ENCODE results near the gene ITGB1.
"Not testable (repeated sequence)": the region's sequence is repeated elsewhere in the genome, so short reads cannot be mapped to it uniquely, and the experiment has no call there.

The ITGB1 gene

DNA sequence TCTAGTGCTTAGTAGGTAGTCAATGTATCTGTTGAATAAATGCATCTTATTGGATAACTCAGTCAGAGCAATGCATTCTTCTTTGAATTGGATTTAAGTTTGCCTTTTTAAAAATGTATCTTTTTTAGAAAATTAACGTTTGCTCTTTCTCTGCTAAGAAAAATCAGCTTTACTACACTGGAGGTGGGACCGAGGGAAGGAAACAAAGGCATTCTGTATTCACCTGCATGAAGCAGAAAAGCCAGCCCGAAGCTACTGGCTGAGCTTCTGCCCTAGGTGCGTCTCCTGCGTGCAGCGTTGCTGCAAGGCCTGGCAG lies 22.2 kb upstream of the ITGB1 start:
- no peak for DNase-seq

DNA sequence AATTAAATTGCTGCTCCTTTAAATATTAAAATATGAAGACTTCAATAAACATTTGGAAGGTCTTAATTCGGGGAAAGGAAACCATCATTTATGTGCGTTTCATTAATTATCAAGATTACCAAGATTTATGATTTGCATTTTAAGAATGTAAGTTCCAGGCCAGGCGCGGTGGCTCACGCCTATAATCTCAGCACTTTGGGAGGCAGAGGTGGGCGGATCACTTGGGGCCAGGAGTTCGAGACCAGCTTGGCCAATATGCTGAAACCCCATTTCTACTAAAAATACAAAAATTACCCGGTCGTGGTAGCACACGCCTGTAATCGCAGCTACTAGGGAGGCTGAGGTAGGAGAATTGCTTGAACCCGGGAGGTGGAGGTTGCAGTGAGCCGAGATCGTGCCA lies 21.7 kb upstream of the ITGB1 start:
- DNase-seq: not testable (repeated sequence)

DNA sequence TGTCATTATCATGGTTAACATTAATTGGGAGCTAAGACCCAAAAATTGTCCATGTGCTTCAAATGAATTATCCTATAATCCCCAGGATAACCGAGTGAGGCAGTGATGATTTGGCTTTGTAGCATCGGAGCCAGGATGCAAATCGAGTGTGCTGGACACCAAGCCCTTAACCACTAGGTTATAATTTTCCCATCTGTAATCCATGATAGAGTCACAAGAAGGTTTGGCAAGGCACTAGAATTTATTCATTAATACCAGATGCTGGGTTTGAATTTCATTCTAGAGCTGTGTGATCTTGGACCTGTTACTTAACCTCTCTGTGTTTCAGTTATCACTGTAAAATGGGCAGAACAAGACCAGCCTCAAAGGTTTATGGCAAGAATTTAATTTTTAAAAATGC lies 21.0 kb upstream of the ITGB1 start:
- DNase-seq: no peak

DNA sequence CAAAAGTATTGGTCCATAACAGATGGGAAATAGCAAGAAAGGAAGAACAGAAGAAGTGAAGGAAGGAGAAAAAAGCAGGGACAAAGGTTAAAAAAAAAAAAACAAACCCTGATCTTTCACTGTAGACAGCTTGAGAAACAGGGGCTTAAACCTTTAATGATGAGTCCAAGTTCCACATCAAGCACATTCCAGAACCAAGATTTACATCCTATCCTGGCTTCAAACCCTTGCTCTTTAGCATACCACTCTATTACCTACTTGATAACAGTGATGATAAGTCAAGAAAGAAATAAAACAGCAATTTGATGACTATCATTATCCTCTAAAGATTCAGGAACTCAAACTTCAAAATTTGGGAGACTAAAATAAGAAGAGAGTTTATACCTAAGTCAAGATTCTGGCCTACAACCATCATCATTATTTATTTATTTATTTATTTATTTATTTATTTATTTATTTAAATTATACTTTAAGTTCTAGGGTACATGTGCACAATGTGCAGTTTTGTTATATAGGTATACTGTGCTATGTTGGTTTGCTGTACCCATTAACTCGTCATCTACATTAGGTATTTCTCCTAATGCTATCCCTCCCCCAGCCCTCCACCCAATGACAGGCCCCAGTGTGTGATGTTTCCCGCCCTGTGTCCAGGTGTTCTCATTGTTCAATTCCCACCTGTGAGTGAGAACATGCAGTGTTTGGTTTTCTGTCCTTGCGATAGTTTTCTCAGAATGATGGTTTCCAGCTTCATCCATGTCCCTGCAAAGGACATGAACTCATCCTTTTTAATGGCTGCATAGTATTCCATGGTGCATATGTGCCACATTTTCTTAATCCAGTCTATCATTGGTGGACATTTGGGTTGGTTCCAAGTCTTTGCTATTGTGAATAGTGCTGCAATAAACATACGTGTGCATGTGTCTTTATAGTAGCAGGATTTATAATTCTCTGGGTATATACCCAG lies 20.1 kb upstream of the ITGB1 start:
- DNase-seq: not testable (repeated sequence)

DNA sequence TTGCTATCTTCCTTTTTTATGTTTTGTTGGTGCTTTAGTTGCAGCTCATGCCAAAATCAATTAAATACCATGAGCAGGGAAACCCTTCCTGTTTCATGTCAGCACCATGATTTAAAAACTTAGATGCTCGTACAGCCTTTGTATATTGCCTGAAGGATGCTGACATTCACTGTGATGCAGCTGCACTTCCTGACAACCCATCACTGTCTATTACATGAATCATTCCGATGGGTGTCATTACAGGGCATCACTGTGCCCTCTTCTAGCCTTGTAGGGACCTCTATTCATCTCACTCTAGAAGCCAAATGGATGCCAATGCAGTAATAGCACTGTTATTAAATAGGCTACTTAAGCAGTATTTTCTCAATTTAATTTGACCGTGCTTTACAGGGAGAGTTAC lies 18.3 kb upstream of the ITGB1 start:
- DNase-seq: no peak

DNA sequence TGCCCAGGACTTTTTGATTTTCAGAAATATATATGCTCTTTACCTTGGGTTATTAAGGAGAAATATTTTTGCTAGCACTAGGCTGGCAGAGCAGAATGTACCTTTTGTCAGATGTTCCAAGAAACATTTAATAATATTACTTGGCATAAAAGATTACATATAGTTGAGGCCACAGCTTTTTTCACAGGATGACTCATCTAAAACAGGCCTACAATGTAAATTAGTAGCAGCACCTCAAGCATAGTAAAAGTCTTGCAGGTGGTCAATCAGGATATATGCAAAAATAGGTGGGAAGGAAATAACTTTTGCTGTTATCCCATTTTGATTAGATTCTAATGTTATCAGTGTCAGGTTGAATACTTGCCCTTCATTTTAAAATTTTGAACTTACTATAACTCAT lies 14.9 kb upstream of the ITGB1 start:
- no peak for DNase-seq

DNA sequence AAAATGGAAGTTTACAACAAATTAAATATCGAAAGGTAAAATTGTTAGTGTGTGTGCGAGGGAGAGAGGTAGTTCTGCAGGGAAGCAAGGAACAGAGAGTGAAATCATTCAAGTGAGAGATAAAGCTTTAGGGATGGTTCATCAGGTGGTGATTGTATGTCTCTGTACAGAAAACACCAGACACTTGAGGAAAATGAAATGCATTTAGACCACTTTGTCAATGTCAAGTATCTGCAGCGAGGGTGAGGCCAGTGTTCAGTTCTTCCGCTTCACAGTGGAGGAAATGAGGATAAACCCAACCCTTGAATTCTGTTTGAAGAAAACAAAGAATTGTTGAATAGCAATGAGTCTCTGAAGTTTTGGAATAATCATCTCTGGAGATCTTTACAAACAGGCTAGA lies 14.4 kb upstream of the ITGB1 start:
- DNase-seq: no peak

DNA sequence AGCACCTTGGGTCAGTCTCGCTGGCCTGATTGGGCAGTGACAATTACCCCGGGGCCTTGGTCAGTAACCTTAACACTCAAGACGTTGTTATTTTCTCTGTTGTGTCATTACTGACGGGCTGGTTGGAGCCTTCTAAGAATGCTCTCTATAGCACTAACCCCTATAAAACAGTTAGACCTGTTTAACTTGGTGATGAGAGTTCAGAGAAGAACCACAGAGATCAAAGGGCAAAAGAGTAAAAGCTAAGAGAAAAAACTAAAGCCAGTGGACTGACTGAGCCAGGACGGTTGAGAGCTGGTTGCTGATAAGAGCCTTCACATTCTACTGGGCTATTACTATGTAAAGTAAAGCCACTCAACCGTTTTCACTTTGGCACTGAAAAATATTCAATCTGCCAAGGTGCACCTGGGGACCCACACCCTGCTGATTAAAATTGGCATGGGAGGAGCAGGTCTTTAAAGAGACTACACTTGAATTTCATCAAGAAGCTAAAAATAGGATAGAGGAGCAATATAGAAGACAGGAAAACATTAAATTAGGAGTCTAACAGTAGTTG lies 13.6 kb upstream of the ITGB1 start:
- no peak for DNase-seq

DNA sequence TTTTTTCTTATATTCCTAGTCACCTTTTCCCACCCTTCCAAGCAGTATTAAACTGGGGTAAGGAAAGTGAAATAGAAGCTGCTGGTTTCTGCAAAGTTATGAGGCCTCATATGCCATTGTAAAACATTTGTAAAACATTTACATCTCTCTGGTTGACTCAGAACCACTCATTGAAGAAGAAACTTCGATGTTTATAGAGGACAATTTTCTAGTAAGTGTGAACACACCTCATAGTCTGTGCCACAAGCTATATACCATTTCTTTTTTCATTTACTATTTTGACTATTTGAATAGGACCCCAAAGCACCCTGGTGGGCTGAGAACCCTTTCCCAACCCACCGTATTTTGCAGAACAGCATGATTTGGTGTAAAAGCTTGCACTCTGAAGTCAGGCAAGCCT lies 12.9 kb upstream of the ITGB1 start:
- no peak for DNase-seq

DNA sequence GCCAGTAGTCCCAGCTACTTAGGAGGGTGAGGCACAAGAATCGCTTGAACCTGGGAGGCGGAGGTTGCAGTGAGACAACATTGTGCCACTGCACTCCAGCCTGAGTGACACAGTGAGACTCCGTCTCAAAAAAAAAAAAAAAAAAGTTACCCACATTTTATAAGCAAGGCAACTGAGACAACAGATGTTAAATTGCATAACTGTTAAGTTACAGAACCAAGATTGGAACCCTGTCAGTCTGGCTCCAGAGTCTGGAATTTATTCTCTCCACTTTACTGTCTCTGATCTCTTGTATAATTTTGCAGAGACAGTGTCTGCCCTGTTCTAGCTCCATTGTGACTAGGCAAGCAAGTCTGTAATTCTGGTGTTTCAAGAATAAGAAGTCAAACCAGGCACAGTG lies 6.2 kb upstream of the ITGB1 start:
- DNase-seq: no peak

DNA sequence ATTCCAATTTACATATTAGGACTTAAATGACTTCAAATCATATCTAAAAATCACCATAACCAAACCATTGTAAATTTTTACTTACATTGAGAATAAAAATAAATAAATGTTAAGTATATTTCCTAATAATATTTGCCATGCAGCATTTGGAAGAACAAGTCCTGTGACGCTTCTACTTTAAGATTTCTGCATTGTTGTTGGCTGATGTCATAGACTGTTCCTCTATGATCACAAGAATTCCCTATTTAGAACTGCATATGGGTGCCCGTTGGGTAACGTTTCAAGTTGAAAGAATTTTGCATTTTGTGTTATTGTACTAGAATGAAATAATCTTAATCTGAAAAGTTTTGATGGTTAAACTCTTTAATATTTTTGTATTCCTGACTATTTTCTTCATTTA lies 5.1 kb upstream of the ITGB1 start:
- DNase-seq: no peak

DNA sequence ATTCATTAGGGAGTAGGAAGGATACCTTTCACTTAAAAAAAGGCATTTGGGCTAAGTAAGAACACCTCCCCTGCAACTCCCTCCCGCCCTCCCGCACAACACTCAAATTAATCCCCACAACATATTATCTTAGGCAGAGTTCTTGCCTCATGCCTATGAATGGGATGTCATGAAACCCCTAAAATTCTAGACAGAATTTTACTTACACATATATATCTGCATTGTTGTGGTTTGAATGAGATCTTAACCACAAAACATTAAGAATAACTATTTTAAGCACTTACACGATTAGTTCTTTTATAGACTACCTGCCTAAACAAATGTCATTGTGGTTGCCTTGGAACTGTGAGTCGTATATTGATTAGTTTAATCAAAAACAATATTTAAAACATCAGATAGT lies 4.5 kb upstream of the ITGB1 start:
- no peak for DNase-seq

DNA sequence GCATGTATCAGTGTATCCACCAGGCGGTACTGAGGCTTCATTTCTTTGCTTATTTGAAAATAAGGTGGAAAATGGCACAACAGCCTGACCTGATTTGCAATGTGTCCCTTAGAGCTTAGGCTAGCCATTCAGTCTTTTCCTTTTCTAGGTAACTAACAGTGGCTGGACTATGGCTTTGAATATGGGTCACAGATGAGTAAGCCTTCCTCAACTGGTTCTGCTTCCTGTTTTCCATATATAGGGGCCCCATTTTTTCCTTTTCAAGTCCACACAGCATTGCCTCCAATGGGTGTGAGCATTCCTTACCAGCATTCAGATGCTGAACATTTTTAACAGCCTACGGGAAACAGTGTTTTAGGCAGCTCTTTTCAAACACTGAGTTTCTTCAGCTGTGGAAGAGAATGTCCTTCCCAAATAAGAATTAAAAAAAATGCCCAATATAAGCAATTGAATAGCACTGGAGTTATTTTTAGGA lies 3.9 kb upstream of the ITGB1 start:
- no peak for DNase-seq

DNA sequence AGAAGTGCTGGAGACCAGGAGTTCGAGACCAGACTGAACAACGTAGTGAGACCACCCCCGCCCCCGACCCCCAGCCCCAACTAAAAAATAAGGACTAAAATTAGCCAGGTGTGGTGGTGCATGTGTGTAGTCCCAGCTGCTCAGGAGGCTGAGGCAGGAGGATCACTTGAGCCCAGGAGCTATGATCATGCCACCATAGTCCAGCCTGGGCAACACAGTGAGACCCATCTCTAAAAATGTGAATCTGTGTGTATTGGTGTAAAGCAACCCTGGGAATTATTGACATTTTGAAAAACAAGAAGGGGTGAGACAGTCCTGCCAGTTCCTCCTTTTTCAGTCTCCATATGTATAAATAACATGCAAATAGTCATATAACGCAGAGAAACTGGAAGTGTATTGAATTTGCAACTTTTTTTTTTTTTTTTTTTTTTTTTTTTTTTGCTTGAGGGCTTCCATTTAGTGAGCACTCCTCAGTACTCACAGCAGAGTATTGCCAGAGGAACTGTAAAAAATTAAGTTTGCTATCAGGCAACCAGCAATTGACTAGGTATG lies 3.4 kb upstream of the ITGB1 start:
- DNase-seq: no peak

DNA sequence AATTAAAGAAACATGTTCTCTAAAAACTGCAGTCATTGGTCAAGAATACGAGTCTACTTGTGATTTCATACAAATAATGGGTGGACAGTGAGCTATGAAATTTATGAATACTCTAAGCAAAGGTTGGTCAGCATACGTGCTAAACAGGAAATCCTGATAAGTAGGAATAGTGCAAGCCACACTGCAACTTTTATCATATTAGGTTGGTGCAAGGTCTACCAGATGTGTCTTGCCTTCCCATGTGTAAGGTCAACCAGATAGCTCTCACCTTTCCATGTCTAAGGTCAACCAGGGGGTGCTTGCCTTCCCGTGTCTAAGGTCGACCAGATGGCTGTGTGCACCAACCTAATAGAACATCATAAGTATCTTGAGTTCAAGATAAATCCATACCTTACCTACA lies 2.0 kb upstream of the ITGB1 start:
- no peak for DNase-seq

DNA sequence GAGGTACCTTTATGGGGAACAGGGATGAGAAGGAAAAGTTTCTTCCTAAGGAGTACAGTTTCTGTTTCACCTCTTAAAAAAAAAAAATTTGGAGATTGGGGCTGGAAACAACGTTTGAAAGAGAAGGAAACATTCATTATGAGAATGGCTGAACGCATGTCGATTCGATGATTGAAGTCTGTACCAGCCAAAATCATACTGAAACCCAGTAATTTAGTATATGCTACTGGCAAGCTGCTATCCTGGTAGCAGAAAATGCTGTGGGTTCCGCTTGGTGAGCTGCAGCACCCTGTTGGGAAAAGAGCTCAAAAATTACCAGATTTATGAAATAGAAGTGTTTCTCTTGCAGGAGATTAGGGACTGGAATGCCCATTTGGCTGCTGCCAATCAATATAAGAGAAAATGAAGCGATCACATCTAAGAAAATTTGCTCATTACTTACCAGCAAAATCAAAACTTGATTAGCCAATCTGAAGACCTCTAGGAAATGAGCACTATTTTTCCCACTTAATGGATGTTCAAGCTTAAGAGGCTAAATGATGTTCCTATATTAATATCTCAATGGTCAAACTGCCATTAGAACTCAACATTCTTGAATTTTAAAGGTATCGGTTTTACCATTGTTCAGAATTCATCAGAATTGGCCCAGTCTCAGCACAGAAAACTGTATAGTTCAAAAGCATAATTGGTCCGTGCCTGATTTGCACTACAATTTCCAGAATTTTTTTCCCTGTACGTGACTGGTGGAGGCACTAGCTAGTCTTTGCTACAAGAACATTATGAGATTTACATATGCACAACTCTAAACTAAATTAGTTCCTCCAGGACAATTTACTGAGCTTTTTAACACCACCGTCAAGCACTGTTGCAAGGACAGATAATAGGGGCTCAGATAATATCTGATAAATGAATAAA lies 1.2 kb upstream of the ITGB1 start:
- no peak for DNase-seq

DNA sequence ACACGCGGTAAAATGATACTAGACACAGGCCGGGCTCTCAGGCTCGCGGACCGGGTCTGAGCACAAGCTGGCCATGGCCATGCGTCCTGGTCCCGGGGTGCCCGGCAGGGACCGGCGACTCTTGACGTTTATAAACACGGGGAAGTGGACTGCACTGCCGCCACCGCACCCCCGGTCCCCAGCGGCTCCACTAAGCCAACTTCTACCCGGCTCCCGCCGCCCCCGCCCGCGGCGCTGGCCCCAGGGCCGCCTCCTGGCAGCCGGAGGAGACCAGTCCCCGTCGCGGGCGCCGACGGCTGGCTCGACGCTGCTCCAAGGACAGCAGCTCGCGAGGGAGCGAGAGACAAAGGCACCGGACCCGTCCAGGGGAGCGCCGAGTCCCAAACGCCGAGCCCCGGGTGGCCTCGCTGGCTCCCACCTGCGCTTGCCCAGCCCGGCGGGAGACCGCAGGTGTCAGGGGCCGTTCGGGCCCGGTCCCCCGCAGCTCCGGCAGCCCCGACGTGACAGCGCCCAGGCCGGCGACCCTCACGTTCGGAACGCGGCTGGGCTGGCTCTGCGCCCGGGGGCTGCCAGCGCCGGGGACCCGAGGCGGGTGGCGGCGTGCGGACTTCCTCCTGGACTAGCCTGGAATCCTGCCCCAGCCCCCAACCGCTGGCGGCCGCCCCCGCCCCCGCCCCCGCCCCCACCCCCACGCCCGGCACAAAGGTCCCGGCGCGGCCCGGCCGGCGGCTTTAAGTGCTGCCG lies 517 bp downstream of the ITGB1 start:
- DNase-seq: no peak

DNA sequence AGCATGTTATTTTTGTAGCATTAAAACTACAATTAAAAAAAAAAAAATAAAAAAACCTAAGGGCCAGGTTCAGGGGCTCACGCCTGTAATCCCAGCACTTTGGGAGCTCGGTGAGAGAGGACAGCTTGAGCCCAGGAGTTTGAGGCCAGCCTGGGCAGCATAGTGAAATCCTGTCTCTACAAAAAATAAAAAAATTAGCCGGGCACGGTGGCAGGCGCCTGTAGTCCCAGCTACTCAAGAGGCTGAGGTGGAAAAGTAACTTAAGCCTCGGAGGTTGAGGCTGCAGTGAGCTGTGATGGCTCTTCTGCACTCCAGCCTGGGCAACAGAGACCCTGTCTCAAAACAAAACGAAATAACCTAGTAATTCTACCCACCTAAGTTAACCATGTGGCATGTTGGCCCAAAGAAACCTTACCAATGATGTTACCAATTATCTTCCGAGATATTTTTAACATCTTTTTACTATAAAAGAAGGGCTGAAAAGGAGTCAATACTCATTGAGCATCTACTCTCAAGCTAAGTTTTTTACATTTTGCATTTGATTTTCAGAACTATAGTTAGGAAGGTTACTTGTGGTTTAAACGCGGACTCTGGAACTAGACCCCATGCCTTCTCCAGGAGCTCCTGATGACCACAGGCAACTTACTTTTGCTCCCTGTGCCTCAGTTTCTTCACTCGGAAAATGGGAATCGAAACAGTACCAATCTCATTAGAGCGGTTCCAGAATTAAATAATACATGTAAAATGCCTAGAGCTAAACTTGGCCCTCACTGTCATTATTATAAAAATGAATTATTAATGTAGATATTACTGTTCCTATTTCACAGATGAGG lies 1.4 kb downstream of the ITGB1 start:
- no peak for DNase-seq

DNA sequence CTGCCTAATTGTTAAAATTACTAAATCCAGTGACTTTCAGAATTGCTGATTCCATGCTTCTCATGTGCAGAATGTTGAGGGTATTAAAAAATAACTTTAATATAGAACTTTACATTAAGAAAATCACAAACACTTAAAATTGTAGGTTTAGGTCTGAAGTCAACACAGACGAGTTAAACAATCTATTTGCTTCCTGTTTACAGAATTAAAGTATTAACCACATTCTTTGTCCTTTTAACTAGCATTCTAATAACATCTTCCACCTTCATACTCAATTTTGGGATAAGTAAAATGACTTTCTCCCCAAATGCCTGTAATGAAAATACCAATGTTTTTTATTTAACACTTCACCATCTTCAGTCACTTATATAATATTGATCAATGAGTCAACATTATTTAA lies 2.2 kb downstream of the ITGB1 start:
- DNase-seq: no peak

DNA sequence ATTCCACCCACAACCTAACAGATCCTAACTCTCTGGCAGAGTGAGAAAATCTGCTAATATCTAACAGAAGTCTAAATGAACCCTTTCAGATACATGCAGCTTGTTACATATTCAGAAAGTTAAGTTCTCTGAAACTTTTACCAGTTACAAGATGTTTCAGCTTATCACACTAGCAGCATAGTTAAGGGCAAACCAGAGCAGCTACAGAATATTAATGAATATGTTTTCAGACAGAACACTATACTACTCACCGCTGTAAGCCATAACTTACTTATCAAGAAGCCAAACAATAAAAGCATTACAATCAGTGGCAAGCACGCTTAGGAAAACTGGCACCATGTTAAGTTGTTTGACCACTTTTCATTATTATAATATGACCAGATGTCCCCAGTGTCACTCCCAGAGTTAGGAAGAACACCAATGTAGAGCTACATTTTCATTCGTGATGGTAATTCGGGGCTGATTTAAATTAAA lies 2.7 kb downstream of the ITGB1 start:
- no peak for DNase-seq

DNA sequence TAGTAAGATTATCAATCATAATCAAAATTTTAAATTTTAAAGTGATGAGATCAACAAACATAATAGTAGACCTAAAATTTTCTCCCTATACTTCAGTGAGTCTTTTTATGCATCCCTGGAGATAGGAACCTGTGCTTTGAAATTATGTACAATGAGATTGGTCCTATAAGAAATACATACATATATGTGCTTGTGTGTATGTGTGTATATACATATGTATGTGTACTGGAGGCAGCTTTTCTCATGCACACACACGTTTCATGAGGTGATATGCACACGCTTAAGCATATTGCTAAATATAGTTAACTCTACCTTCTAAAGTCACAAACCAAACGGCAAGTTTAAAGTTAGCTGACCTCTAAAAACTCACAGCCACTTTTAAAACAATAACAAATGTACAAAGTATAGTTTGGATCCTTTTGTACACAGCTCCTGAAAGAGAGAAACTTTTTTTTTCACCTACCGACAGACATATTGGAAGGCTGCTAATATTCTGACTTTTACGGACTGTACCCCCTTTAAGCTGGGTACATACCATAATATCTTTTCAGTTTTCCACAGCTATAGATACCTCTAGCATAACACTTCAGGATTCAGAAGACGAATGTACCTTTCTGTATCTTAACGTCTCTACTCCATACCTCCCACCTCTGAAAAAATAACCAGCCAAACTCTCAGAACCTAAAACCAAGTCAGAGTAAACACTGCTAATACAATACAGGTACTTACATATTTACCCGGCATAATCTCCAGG lies 3.3 kb downstream of the ITGB1 start:
- no peak for DNase-seq
